ENCODE data around the gene EHD3. TPM values are rescaled to one million over a fixed set of nuclear protein-coding genes. Genes with fewer than 3 reads are reported as not detected.

EHD3 gene
- total RNA-seq, 1 donor, result 16.3 TPM

DNA sequence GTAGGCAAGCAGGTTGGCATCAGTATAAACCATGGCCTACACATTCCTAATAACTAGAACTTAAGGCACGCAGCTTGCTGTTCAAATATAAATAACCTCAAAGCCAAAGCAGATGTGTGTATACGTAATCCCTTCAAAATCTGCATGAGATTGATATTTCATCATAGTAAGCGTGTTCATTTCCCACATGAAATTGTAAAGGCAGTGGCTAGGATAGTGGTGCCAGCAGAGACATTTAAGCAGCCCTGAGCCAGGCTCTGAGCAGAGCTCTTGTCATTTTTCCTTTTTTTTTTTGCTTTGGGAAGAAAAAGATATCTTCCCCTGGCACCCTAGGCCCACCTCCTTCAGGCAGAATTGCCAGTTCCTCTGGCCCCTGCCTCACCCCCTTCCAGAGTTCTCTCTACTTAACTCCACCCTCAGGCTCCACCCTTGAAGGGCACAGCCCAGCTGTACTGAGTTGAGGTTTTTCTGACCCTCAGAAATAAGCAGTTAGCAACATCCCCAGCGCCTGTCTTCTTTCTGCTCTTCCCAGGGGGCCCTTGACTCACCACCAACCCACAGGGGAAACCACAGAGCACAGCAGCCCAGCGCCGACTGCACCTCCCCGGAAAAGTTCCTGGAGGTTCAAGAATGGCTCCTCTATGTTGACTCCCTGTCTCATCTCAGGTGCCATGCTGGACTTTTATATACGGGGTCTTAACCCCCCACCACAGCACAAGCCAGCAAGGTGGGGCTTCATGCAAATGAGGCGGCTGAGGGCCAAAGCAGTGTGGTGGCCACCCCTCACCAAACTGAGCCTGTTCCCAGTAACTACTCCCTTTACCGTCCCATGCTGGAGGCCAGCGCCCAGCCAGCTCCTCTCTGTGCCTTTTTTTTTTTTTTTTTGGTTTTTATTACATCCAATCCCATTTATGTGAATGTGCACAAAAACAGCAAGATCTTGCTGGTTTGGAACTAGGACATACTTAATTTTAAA, 84.7 kb downstream of the EHD3 start:
- Histone ChIP-seq H3K79me2 (ENCODE audit: insufficient read depth, low read length) (no peaks in the 10 kb centered on the region), H3K9me3 (ENCODE audit: low read depth, low read length) (no peaks in the 10 kb centered on the region), H3K27ac (ENCODE audit: low read depth, low read length) (peak overlapping the region; percentile 77), H2AFZ (ENCODE audit: low read length) (peak overlapping the region; percentile 49), H3K4me1 (ENCODE audit: insufficient read depth, low read length) (peaks cover 16% of the 10 kb centered on the region), H3K27me3 (ENCODE audit: insufficient read depth, low read length) (no peaks in the 10 kb centered on the region), H3K4me3 (ENCODE audit: insufficient read depth, low read length) (no peak overlapping the region), H3K4me2 (ENCODE audit: insufficient read depth, low read length) (peak overlapping the region; percentile 63), H4K20me1 (ENCODE audit: insufficient read depth, low read length) (no peaks in the 10 kb centered on the region), H3K36me3 (ENCODE audit: insufficient read depth, low read length) (no peaks in the 10 kb centered on the region)
- TF ChIP-seq, protein P1, sequence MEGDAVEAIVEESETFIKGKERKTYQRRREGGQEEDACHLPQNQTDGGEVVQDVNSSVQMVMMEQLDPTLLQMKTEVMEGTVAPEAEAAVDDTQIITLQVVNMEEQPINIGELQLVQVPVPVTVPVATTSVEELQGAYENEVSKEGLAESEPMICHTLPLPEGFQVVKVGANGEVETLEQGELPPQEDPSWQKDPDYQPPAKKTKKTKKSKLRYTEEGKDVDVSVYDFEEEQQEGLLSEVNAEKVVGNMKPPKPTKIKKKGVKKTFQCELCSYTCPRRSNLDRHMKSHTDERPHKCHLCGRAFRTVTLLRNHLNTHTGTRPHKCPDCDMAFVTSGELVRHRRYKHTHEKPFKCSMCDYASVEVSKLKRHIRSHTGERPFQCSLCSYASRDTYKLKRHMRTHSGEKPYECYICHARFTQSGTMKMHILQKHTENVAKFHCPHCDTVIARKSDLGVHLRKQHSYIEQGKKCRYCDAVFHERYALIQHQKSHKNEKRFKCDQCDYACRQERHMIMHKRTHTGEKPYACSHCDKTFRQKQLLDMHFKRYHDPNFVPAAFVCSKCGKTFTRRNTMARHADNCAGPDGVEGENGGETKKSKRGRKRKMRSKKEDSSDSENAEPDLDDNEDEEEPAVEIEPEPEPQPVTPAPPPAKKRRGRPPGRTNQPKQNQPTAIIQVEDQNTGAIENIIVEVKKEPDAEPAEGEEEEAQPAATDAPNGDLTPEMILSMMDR (IDR thresholded peaks at IDR 0.05; ENCODE audit: extremely low read depth, low read depth, low read length), result no peak
- DNase-seq (ENCODE audit: insufficient read length, low spot score, missing footprints), result no peak

Small RNA genes lying within 50 kb of the gene (small RNA-seq; reads per million reads assigned to genes)
- not detected for gene RNA5SP90

Other genes with a start within 250 kb of the EHD3 start
- not detected in 2 replicates for gene GALNT14, start 95.7 kb upstream of the EHD3 start, total RNA-seq
- under 0.01 TPM in 2 replicates for gene CAPN14, start 16.6 kb upstream of the EHD3 start, total RNA-seq
- gene XDH, start 180.6 kb downstream of the EHD3 start, total RNA-seq, result under 0.01 TPM in 2 replicates